ENCODE data around the gene ACVR1B.
A peak's percentile ranks its signal among the peaks of the same experiment; 100 is the strongest.

The ACVR1B gene

DNA sequence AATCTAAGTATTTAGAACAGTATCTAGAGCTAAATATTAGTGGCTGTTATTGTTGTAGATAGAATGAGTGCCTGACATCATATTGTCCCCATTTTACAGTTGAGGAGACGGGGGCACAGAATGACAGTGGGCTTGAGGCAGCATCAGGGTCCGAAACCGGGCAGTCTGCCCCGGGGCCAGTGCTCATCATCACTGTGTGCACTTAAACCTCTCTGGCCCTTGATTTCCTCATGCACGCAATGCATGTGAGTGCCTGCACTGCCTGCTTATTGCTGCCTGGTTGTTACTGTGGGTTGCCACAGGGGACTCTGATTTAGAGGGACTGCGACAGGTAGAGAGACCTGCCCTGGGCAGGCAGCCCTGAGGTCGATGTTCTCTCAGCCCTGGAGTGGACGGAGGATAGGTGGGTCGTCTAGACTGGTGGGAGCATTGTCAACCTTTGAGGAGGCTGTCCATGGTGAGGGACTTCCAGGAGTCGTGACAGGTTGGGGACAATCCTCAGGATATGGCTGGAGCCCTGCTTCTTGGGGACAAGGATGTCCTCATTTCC, 34.4 kb upstream of the ACVR1B start:
- DNase-seq (ENCODE audit: low spot score): no peak

DNA sequence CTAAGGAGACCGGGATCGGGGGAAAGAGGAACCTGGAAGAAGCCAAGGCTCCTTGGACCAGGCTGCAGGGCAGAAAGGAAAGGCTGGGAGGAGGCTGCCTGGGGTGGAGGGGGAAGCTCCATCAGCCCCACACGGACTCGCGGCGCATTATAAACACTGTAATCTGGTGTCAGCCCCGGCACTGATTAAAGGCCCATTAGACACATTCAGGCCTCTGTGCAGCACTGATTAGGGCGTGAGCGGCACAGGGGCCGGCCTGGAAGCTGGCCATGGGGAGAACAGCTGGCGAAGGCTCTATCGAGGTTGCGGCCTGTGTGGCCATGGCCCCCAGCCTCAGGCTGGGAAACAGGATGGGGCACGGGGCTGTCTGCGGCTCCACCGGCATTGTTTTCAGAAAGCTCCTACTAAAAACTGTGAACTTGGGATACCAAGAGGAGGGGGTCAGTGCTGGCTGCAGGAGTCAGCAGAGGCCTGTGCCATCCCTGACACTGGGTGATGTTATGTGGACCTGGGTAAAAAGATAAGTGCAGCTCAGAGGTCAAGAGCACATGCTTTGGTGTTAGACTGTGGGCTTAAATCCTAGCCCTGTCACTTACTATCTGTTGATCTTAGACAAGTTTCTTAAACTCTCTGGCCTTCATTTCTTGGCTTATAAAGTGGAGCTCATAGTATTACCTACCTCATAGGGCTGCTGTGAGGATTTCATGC, 33.6 kb upstream of the ACVR1B start:
- no peak for DNase-seq (ENCODE audit: low spot score)

DNA sequence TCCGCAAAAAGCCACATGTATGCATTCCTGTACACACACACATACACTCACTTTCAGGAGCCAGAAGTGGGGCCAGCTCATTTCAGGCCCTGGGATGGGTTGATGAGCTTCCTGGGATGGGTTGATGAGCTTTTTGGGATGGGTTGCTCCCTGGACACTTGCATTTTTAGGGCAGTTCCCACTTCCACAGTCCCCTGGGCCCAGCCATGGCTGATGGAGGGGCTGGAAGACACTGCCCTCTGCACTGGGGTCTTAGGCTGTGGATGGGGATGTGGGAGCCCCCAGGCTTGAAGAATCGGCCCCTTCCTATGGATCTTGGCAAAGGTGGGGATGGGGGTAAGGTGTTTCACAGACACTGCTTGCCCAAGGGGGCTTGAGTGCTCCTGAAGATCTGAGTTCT, 31.5 kb upstream of the ACVR1B start:
- DNase-seq (ENCODE audit: low spot score): no peak

DNA sequence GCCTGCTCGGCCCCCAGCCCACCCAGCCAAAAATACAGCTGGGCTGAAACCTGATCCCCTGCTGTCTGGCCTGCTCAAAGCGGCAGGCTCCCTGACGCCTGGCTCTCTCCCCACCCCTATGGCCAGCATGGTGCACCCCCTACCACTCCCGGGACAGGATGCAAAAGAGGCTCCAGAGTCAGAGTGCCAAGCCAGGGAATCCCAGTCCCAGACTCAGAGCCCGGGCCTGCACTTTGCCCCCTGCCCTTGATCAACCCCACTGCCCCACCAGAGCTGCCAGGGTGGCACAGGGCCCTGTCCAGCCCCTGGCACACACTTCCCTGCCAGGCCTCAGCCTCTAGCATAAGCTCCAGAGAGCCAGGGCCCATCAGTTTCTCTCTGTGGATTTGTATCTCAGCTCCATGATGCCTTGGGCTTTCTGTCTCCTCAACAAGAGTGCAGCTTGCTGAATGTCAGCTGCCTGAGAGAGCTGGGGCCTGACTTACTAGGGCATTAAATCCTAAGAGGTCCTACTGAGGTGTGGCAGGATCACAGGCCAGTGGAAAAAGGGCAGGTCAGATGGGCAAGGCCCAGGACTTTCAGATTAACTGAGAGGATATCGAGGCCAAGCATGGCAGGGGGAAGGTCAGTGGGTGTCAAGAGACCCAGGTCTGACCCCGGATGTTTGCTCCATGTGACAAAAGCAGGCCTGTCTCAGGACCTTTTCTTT, 30.3 kb upstream of the ACVR1B start:
- DNase-seq (ENCODE audit: low spot score): no peak

DNA sequence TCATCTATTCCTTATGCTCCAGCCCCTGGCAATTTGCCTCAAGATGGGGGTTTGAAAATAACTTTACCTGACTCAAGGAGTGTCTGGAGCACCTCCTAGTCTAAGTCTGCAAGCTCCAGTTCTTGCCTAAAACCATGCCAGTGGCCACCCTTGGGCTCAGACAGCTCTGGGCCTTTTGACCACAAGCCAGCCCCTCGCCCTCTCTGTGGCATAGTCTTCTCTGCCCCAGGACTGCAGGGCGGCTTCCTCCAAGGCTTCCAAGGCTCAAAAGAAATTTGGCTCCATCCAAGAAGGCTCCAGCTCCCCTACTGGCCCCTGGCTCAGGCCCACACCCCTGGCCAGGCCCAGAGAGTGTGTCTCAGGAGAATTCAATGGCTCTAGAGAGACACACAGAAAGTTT, 29.4 kb upstream of the ACVR1B start:
- no peak for DNase-seq (ENCODE audit: low spot score)

DNA sequence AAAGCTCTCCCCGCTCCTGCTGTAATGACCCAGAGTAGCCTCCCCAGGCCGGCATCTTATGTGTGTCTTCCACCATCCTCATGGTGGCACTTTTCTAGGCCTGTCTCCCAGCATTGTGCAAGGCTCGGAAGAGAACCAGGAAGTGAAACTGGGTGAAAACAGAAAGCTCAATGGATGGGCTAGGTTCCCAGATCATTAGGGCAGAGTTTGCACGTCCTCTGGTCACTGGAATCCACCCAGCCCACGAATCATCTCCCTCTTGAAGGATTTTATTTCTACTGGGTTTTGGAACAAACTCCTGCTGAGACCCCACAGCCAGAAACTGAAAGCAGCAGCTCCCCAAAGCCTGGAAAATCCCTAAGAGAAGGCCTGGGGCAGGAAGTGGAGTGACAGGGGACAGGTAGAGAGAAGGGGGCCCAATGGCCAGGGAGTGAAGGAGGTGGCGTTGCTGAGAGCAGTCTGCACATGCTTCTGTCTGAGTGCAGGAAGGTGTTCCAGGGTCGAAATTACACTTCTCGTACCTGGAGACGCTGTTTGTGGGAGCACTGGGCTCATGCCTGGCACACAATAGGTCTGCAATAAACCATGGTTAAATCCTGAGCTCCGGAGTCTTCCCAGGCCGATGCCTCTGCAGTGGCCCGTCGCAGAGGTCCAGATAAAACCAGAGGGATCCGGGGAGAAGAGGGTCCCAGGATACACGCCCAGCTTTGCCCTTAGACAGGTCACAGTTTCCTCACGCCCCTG, 28.6 kb upstream of the ACVR1B start:
- DNase-seq (ENCODE audit: low spot score): no peak

DNA sequence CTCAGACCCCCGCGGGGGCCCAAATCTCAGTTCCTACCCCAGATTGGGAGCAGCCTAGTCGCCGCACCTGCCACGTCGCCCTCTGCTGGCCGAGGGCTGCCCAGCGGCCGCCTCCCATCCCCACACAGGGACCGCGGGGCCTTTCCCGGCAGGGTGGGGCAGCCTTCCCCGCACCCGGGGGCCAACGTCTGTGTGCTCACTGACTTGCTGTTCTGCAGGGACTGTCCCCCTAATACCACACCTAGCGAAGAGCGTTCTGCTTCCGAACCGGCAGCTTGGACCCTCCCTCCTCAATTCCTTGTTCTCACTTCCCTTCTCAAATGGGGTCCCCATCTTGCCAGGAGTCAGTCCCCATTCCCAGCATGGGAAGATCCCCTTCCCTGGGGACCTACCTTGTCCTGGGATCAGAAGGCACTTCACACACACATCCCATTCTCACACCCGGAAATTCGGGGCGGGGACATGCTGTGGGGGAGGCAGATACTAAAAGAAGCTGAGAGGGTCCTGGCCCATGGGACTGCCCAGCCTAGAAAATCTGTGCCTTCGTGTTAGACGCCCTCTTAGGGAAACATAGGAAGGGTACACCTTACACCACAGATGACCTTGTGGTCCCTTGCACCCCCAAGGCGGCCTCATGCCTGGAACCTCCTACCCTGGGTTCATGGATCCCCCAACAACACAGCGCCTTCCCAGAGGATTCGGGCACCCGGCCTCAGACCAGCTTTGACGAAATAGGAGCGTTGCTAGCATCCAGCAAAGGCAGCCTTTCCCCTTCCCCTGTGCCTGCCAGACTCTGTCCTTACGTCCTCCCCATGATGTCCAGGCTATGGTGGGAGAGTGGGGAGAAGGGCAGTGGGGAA, 27.8 kb upstream of the ACVR1B start:
- peak; percentile 44 for DNase-seq (ENCODE audit: low spot score)

DNA sequence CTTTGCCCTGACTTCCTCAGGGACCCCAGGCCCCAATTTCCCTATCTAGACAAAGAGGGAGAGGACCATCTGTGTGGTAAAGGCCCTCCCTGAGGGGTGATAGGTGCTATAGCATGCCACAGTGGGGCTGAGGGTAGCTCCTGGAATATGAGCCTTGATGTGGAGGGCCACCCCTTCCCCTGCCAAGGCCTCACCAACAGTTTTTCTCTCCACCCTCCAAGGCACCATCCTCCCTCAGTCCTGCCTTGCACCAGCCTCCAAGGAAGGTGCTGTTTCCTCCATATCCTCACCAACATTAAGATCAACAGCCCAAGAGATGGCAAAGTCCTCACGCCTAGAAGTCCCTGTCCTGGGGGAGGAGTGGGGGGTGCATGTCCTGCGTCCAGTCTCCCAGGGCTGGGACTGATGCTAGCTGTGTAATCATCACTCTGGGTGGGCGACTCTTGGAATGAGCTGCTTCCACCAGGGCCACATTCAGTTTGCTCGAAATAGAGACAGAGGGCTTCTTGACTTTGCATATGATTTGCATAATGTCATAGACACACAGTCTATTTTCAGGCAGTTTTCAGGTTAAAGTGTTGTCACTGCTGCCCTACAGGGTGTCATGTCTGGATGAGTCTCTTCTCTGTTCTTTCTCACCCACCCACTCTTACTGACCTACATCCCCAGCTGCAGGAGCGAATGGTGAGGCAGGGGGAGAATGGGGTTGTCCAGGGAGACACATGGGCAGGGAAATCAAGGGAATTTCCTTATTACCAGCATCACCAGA, 26.8 kb upstream of the ACVR1B start:
- DNase-seq (ENCODE audit: low spot score): no peak

DNA sequence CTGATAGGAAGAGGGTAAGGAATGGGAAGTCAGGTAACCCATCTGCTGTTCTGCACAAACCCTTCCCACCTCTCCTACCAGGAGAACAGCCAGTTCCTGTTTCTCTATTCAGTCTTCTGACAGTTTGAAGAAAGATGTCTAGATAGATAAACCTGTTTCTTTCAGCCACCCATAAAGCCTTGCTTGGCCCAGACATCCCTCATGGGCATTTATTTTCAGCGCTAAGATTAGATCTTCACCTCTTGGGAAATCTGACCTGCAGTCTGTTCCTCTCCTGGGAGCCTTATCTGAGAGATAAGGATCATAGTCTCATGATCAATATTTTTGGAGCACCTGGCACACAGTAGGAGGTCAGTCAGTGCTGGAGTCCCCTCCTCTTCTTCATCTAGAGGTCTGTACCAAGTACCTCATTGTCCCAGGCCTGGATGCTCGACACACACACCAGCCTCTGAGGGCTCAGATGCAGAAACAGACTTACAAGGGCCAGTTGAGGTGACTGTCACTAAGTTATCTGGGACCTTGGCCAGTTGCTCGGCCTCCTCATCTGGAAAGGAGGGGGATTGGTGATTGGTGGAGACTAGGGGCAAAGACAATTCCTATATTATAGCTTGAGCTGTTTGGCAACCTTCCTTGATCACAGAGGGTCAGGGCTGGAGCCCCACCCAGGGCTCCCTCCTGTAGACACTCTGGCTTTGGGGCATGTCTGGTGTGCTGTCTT, 26.0 kb upstream of the ACVR1B start:
- DNase-seq (ENCODE audit: low spot score): no peak

DNA sequence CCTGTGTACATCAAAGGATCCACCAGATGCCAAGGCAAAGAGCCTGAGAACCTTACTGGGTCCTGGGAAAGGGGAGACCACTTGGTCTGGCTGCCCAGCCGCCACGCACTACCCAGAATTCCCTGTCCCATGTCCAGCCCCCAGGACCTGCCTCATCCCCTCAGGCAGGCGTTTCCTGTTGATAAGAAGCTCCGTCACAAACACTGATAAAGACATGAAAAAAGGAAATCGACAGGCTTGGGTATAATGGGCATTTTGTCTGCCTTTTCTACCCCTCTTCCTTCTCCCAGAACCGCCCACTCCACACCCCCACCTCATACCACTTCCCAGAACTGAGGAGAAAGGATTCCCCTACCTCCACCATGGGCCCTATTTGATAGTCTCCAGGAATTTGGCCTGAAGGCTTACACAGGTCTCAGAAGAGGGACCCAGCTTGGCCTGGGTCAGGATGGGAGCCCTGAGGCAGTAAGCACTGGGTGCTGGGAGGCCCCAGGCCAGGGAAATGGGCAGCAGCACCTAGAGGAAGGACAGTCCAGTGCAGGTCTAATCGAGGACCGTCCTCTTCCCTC, 25.4 kb upstream of the ACVR1B start:
- no peak for DNase-seq (ENCODE audit: low spot score)

DNA sequence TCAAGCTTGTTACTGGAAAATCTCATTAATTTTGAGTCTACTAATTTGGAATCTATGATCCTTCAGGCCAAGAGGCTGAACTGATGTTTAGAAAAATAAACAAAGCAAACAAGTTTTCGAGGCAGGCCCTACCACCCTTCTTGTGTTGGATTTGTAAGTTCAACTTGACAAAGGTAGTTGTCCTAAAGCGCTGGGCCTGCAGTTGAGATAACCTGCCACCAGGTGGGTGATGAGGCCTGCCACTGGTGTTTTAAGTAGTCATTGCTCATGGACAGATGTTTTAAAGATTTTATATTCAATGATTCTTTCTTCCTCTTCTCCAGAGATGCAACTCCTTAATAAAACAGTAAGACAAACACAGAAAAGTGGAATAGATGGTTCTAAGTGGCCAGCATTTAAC, 24.8 kb upstream of the ACVR1B start:
- peak; percentile 38 for DNase-seq (ENCODE audit: low spot score)

DNA sequence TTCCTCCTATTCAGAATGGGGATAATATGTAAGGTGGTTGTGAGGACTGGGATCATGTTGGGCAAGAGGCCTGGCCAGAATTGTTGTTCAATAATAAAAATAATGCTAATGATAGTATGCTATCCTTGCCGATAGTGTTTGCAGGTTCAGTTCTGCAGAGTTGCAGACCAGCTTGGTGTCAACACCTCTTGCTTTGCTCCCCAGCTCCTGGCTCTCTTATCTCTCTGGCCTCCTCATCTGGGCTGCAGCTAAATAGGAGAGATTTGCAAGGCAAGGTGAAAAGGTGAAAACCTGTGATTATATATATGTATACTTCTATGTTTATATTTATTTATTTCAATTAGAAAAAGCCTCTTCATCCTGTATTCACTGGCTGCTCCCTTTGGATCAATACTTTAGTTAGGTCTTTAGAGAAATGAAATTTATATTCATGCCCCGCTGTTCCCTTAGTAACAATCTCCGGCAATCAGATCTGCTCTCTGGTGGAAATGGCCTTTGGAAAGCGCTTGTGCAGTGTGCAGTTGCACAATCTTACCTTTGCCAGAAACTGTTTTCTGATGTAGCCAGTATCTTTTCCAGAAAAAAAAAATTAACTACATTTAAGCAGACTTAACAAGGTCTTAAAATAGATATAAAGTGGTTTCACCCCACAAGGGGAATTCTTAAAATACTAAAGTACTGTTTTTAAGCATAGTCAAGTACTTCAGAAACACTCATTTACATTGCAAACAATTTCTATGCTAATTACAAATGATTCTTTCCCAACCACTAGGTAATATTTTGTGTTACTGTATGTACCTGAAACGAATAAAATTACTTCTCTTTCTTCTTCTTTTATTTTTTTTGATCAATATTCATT, 19.1 kb upstream of the ACVR1B start:
- no peak for DNase-seq (ENCODE audit: low spot score)

DNA sequence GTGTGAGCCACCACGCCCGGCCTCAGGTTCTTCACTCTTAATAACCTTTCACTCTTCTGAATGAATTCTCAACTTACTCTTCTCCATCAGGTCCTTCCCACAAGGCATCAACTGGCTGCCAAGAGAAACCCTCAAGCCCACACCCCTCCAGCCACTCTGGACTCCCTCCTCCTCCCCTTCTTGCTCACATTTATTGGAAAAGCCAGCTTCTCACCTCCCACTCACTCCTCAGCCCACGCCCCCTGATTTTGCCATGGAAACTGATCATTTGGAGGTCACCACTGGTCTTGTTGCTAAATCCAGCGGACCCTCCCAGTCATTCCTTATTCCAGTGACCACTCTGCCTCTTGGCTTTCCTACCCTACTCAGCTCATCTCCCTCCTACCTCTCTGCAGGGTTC, 17.4 kb upstream of the ACVR1B start:
- DNase-seq (ENCODE audit: low spot score): no peak

DNA sequence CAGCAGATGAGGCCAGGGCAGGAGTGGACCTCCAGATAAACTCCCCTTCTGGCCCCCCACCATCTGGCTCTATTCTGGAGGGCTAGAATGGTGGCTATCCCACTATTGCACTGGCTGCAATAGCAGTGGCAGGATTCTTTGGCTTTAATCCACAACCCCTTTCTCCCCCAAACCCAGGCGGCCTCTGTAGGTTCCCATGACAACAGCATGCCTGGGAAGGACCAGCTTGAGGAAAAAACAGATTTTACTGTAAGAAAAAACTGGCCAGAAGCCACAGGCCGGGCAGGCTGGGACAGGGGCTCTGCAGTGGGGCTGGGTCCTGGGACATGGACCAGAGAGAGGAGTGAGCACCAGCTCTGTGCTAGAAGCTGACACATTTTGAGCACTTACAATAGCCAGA, 13.6 kb upstream of the ACVR1B start:
- no peak for DNase-seq (ENCODE audit: low spot score)

DNA sequence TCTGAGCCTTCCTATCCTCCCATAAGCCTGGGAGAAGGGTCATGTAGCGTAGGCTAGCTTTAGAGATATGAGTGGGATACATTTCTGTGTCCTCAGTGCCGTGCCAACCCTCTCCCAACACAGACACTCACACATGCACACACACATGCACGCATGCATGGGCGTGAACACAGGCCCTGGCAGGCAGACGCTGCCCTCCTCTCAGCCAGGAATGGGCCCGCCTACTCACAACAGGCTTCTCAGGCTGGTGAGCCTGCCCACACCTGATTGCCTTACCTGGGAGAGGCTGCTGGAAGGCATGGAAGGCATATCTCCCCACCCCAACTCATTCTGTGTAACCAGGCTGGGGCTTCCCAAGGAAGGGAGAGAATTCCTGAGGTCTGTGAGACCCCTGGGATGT, 12.8 kb upstream of the ACVR1B start:
- DNase-seq (ENCODE audit: low spot score): no peak

DNA sequence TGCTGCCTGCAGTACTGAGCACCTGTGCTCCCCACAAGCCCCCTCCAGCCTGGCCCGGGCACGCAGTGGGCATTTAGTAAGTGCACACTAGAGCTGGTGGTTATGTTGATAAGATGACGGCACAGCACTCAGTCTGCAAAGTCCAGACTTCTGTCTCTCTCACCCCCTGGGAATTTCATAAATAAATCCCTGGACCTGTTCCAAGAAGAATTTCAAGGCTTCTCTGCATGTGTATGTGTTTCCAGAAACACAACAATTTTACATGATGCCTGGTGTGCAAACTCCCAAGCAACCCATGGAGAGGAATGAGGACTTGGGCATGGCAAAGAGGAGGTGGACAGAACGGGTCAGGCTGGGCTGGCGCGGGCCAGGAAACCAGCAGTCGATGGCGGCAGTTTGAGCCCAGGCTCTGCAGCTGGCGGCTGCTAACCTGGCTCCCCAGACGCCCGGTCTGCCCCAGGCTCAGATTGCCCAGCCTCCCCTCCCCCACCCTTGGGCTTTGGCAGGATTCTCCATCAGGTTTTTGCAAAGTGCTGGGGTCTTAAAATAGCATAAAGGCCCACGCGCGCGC, 10.4 kb upstream of the ACVR1B start:
- DNase-seq (ENCODE audit: low spot score): no peak

DNA sequence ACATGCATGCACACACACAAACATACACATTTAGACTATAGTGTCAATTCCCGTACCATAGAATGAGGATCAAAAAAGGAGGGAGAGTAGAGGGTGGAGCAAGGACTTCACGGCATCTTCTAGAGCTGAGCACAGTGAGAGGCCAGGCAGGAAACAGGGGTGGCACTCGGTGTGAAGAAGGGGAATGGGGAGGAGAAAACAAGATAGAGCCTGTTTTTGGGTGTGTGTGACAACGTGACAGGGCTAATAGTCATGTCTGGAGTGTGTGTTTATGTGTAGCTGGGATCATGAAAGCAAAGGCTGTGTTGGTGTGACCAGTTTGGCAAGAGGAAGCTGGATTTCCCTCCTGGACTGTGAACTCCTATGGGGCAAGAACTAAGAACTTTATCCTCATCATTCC, 9.9 kb upstream of the ACVR1B start:
- DNase-seq (ENCODE audit: low spot score): no peak

DNA sequence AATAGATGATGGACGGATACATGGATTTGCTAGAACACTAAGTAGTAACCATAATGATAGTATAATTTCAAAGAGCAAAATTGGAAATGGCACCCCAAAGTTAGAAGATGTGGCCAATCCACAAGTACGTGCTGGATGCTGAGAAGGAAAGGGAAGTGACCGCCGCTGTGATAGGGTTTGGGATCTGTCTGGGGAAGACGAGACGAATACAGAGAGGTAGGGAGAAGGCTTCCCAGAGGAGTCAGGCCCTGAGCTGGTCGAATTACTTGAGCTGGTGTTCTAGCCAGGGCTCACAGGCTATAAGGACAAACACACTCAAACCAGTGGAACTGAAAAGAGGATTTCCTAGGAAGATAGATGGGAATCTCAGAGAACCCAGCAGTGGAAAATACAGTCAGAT, 9.4 kb upstream of the ACVR1B start:
- no peak for DNase-seq (ENCODE audit: low spot score)

DNA sequence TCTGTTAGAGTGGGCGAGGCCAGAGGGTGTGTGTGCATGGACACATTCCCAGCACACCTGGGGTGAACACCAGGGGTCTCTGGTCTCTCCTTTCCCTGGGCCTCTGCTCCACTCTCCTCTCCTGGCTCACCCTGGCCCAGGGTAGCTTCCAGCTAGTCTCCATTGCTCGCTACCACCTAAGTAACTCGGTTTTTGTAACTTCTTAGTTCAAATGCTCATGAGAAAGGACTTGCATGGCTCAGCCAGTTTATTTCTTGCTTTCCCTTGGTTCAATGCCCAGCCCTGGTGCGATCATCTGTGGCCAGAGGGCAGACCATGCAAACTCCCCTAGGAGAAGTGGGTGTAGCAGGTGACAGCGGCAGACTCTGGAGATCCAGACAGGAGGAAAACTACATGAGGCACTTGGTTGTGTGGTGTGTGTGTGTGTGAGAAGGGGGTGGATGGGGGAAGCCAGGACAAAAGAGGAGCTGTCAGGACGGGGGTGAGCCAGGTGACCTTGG, 8.9 kb upstream of the ACVR1B start:
- no peak for DNase-seq (ENCODE audit: low spot score)

All from CD4-positive, alpha-beta T cell treated with Interleukin-6 at 100 ng/mL for 8 hours (primary cell).